WTC11 (cell line): ENCODE results near the gene AMY2B. TPM values are rescaled to one million over a fixed set of nuclear protein-coding genes. Genes with fewer than 3 reads are reported as not detected.

Experiments
- total RNA-seq: library from RNA; stranded (reverse); gene quantifications from 3 replicates; pipeline ENCODE4 v1.2.3, GENCODE V29; 2021

AMY2B gene
- total RNA-seq, 1 experiment from 2014 or later = 2.7 TPM

Other genes starting within 250 kb of the AMY2B start
- gene RNPC3, start 45.9 kb upstream of the AMY2B start, total RNA-seq = 16.4 to 17.6 TPM (median 17.6 TPM) in 3 replicates
- gene AMY2A, start 45.8 kb downstream of the AMY2B start, total RNA-seq = 0.48 to 0.55 TPM (median 0.55 TPM) in 3 replicates
- gene AMY1A, start 84.2 kb downstream of the AMY2B start, total RNA-seq = not detected in 3 replicates
- not detected in 3 replicates for gene AMY1B, start 124.6 kb downstream of the AMY2B start, total RNA-seq
- gene AMY1C, start 178.3 kb downstream of the AMY2B start, total RNA-seq = not detected in 3 replicates